Central memory CD8-positive, alpha-beta T cell (primary cell): ENCODE results near the gene TCAP.

Experiments
- ATAC-seq: fragments of 150-1000 bp; cut with Tn5 transposase; replicated peaks from 2 replicates; pipeline ENCODE4 v1.10.0; 2022; ENCODE audit warnings: mild to moderate bottlenecking, moderate FRiP score, moderate number of reproducible peaks; ENCODE audit not compliant: poor library complexity, severe bottlenecking; ENCODE audit errors: extremely low read depth
- DNase-seq, 2 donors: peaks; one replicate each; pipeline ENCODE4 v3.0.0; 2021; ENCODE audit warnings: low spot score in 2 of 2
- H3K27ac Mint-ChIP-seq: one replicate; pipeline ENCODE4 v1.8.0; 2022; ENCODE audit warnings: low read depth, mild to moderate bottlenecking, moderate library complexity, mixed read lengths
- H3K27me3 Mint-ChIP-seq: one replicate; pipeline ENCODE4 v1.8.0; 2022; ENCODE audit warnings: mixed read lengths
- H3K36me3 Mint-ChIP-seq: one replicate; pipeline ENCODE4 v1.8.0; 2022; ENCODE audit warnings: mild to moderate bottlenecking, moderate library complexity, mixed read lengths; ENCODE audit not compliant: insufficient read depth
- H3K4me1 Mint-ChIP-seq: one replicate; pipeline ENCODE4 v1.8.0; 2022; ENCODE audit warnings: mixed read lengths
- H3K4me3 Mint-ChIP-seq: one replicate; pipeline ENCODE4 v1.8.0; 2022; ENCODE audit warnings: mild to moderate bottlenecking, moderate library complexity, mixed read lengths
- H3K9me3 Mint-ChIP-seq: one replicate; pipeline ENCODE4 v1.8.0; 2022; ENCODE audit warnings: mixed read lengths

The TCAP gene

GRCh38 chr17:39677542-39678339 lies 12.6 kb downstream of the TCAP start:
- Mint-ChIP-seq H3K27ac (peak overlapping the region; percentile 98), H3K9me3 (no peaks in the 10 kb centered on the region), H3K27me3 (no peaks in the 10 kb centered on the region), H3K4me1 (peaks cover 63% of the 10 kb centered on the region), H3K4me3 (peak overlapping the region; percentile 4), H3K36me3 (peaks cover 12% of the 10 kb centered on the region)
- ATAC-seq, result no peak
- no peak for DNase-seq

- DNase-seq (no peak), ATAC-seq (no peak)
- H3K4me1 Mint-ChIP-seq, result peaks cover 63% of the 10 kb centered on the region
- H3K4me3 Mint-ChIP-seq, result peak overlapping the region; percentile 25
- peaks cover 14% of the 10 kb centered on the region for H3K36me3 Mint-ChIP-seq
- peak overlapping the region; percentile 98 for H3K27ac Mint-ChIP-seq
- no peaks in the 10 kb centered on the region for H3K27me3 Mint-ChIP-seq
- no peaks in the 10 kb centered on the region for H3K9me3 Mint-ChIP-seq
Observed at GRCh38 chr17:39678340-39679116, 13.4 kb downstream of the TCAP start.

GRCh38 chr17:39679521-39680192 lies 14.5 kb downstream of the TCAP start:
- Mint-ChIP-seq H3K36me3 (peaks cover 19% of the 10 kb centered on the region), H3K9me3 (no peaks in the 10 kb centered on the region), H3K4me3 (peak overlapping the region; percentile 58), H3K27ac (peak overlapping the region; percentile 98), H3K27me3 (no peaks in the 10 kb centered on the region), H3K4me1 (peaks cover 68% of the 10 kb centered on the region)
- DNase-seq (peak in 1 of 2 donors; percentile 27), ATAC-seq (peak; percentile 77)

DNA sequence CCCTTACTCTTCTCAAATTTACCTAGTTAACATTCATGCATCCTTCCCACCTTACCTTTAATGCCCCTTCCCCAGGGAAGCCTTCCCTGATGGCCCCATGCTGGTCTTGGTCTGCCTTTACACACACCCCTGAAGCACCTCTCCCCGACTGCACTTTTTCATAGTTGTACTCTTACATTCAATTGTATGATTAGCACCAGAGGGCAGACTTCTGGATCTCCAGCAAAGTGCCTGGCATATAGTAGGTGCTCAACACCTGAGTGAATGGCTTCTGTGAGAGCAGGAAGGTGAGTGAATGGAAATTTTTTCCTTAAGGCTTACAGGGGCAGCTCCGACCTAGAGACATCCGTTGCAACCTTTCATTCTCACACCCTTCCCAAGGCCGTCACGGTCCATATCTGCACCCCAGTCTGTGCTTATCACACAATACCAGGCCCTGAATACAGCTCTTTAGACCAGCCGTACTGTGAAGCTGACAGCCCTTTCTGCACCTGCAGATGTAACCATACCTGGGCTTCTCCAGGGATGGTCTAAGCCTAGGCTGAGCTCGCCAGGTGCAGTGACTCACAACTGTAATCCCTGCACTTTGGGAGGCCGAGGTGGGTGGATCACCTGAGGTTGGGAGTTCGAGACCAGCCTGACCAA lies 18.3 kb downstream of the TCAP start:
- Mint-ChIP-seq H3K27me3 (no peaks in the 10 kb centered on the region), H3K27ac (no peak overlapping the region), H3K4me1 (peaks cover 56% of the 10 kb centered on the region), H3K4me3 (no peak overlapping the region), H3K9me3 (peaks cover 3% of the 10 kb centered on the region), H3K36me3 (peaks cover 18% of the 10 kb centered on the region)
- ATAC-seq (no peak), DNase-seq (no peak)

DNA sequence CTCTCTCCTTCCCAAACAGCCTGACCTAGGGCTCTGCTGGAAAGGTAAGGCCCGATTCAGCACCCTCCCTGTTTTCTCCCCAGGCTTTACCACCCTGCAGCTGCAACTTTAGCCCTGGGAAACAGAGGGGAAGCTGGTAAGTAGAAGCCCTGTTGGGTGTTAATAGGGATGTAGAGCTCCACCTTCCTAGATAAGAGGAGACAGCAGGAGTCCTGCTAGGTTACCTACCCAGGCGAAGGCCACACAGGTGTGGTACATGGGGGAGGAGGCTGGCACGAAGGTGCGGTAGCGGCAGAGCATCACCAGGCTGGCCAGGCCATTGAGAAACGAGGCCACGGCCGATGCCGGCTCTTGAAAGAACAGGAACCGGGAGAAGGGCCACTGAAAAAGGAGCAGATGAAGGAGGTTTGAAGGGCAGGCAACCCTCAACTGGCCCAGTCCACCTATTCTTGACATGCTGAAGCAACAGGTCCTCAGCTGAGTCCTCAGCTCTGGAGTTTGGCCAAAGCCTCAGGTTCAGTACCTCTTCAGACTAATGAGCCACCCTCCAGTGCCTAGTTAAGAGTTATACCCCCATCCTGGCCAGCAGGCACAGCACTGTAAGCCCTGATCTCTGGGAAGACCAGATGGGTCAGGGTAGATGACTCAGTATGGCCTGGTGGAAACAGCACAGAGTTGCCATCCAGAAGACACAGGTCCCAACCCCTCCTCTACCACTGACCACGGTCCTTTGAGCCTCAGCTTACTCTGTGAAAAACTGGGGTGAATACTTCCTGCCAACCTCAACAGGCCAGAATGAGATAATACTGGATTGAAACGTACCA lies 19.4 kb downstream of the TCAP start:
- peaks cover 53% of the 10 kb centered on the region for H3K4me1 Mint-ChIP-seq
- H3K4me3 Mint-ChIP-seq, result no peak overlapping the region
- DNase-seq (no peak), ATAC-seq (no peak)
- H3K27me3 Mint-ChIP-seq, result no peaks in the 10 kb centered on the region
- H3K27ac Mint-ChIP-seq, result no peak overlapping the region
- H3K36me3 Mint-ChIP-seq, result peaks cover 15% of the 10 kb centered on the region
- H3K9me3 Mint-ChIP-seq, result peaks cover 8% of the 10 kb centered on the region

DNA sequence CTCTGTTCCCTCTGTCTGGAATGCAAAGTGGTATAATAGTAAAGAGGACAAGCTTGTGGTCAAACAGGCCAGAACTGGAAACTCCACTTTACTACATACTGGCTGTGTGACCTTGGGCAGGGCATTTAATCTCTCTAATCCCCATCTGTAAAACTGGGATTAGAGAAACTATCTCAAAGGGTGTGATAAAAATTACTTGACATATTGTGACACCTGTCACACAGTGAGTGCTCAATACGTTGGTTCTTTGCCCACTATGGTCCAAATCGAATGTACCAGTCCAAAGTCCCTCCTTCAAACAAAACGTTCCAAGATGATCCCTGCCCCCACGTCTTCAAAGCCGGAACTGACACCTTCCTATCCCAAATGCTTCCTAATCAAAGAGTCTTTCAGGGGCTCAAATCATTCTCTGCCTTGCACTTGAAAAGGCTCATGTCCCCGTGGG lies 22.0 kb downstream of the TCAP start:
- Mint-ChIP-seq H3K27ac (peak overlapping the region; percentile 99), H3K4me1 (peaks cover 35% of the 10 kb centered on the region), H3K4me3 (peak overlapping the region; percentile 95)

DNA sequence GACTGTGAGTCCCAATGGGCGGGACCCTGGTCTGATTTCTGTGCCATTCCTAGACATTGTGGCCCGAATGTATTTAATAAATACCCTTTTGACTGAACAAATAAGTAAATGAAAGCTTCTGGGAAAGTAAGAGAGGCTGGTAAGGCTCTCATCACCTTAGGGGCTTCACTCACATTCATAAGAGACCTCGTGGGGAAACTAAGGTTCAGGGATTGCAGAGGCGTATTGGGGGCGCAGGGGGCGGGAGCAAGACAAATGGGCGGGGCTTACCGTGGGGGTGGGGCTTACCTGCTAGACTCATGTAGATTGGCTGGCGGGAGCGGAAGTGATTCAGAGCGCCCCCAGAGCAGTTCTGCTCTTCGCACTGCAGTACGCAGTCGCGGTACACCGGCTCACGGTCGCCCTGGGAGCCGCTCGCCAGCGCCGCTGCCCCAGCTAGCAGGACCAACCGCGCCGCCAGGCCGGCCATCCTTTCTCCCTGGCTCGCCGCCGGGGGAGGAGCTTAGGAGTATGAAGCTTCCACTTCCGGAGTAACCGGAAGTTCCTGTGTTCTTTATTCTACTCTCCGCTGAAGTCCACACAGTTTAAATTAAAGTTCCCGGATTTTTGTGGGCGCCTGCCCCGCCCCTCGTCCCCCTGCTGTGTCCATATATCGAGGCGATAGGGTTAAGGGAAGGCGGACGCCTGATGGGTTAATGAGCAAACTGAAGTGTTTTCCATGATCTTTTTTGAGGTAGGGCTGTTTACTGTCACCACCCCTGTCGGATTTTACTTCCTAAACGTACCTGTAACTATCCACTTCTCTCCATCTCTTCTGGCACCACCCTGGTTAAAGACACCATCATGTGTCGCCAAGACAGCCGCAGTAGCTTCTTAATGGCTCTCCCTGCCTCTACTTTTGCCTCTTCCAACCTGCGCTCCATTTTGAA lies 22.7 kb downstream of the TCAP start, which contains the start of gene PGAP3:
Gene PGAP3, minus strand, starts transcription at position 512 of the 929 bp plus-strand sequence. Its CDS starts 43 bp downstream, at position 469.
- DNase-seq (peak; percentile 71 to 72), ATAC-seq (peak; percentile 91)
- H3K4me1 Mint-ChIP-seq, result peaks cover 35% of the 10 kb centered on the region
- H3K27me3 Mint-ChIP-seq, result no peaks in the 10 kb centered on the region
- peak within 1 kb of the TSS; percentile 95 for H3K4me3 Mint-ChIP-seq
- H3K27ac Mint-ChIP-seq, result peak within 1 kb of the TSS; percentile 99
- H3K36me3 Mint-ChIP-seq, result peaks cover 9% of the 10 kb centered on the region
- peaks cover 8% of the 10 kb centered on the region for H3K9me3 Mint-ChIP-seq

More for the DNA sequence above, 22.0 kb downstream of the TCAP start:
- DNase-seq (no peak), ATAC-seq (no peak)
- Mint-ChIP-seq H3K27me3 (no peaks in the 10 kb centered on the region), H3K9me3 (peaks cover 8% of the 10 kb centered on the region), H3K36me3 (peaks cover 11% of the 10 kb centered on the region)

DNA sequence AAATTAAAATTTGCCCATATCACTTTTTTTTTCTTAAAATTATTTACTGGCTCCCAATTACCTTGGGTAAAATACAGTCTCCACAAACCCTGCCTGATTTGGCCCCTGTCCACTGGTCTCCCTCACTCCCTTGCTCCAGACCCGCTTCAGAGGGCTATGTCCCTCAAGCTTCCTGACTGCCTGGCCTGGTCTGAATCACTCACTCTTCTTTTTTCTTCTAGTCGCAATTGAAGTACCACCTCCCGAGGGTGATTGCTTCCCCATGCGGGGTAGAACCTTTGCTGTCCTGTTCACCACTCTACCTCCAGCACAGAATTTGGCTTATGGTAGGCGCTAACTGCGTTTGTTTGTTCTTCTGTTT lies 23.3 kb downstream of the TCAP start:
- no peaks in the 10 kb centered on the region for H3K27me3 Mint-ChIP-seq
- H3K27ac Mint-ChIP-seq, result peak overlapping the region; percentile 99
- H3K4me3 Mint-ChIP-seq, result peak overlapping the region; percentile 95
- ATAC-seq (no peak), DNase-seq (no peak)
- peaks cover 7% of the 10 kb centered on the region for H3K36me3 Mint-ChIP-seq
- H3K4me1 Mint-ChIP-seq, result peaks cover 35% of the 10 kb centered on the region
- peaks cover 8% of the 10 kb centered on the region for H3K9me3 Mint-ChIP-seq

DNA sequence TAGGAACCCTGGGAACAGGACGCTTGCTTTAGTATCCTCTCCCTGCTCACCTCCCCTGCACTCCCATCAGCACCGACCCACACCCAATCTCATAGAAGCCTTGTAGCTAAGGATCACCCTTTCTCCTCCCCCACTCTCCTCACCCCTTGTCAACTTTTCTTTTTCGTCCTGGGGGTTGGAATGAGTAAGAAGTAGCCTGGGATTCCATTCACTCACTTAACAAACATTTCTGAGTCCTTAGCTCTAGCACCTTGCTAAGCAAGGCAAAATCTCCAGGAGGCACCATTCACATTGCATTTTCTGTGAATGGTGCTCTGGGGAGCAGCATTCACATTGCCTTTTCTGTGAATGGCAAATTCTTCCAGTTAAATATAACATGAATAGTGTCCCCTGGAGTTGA lies 23.8 kb downstream of the TCAP start:
- Mint-ChIP-seq H3K27me3 (no peaks in the 10 kb centered on the region), H3K27ac (peak overlapping the region; percentile 99), H3K9me3 (peaks cover 8% of the 10 kb centered on the region), H3K4me1 (peaks cover 35% of the 10 kb centered on the region), H3K4me3 (peak overlapping the region; percentile 95), H3K36me3 (peaks cover 6% of the 10 kb centered on the region)
- DNase-seq, result no peak
- ATAC-seq, result no peak

GRCh38 chr17:39694593-39694992 lies 29.4 kb downstream of the TCAP start:
- Mint-ChIP-seq H3K4me1 (peaks cover 3% of the 10 kb centered on the region), H3K36me3 (no peaks in the 10 kb centered on the region), H3K27me3 (peaks cover 24% of the 10 kb centered on the region), H3K9me3 (no peaks in the 10 kb centered on the region), H3K27ac (no peak overlapping the region), H3K4me3 (no peak overlapping the region)
- DNase-seq (no peak), ATAC-seq (no peak)

DNA sequence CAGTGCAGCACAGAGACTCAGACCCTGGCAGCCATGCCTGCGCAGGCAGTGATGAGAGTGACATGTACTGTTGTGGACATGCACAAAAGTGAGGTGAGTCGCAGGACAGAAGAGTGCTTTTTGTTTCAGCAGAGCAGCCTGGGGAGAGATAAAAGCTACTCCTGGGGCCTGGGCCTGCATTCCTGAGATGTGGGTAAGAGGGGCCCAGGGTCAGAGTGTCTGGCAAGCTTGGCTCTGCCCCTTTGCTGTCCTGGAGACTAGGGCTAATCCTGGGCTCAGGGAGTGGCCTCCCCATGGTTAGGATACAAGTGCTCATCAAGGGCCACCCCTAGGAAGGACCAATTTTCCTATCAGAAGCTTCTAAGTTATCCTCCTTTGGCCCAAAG lies 29.9 kb downstream of the TCAP start:
- ATAC-seq, result no peak
- H3K36me3 Mint-ChIP-seq, result no peaks in the 10 kb centered on the region
- H3K9me3 Mint-ChIP-seq, result no peaks in the 10 kb centered on the region
- no peak overlapping the region for H3K4me3 Mint-ChIP-seq
- H3K27me3 Mint-ChIP-seq, result peaks cover 29% of the 10 kb centered on the region
- DNase-seq, result no peak
- H3K27ac Mint-ChIP-seq, result no peak overlapping the region
- peaks cover 6% of the 10 kb centered on the region for H3K4me1 Mint-ChIP-seq
